ENCODE data around the gene NR2F6.

Gene NR2F6

GRCh38 chr19:17220207-17220758, 25.4 kb downstream of the NR2F6 start:
- H3K4me3 ChIP-seq (ENCODE audit: low read depth, low read length) = no peak overlapping the region
- peak; percentile 79 for DNase-seq (ENCODE audit: low read depth, low spot score)
- in situ Hi-C loops (cut with HindIII; ENCODE audit: low sequenced_read_pairs) = no loop called here
- TF ChIP-seq CTCF (IDR thresholded peaks at IDR 0.05; ENCODE audit: low read depth, low read length) = no peak

- no peak for TF ChIP-seq CTCF (IDR thresholded peaks at IDR 0.05; ENCODE audit: low read depth, low read length)
- no peak overlapping the region for H3K4me3 ChIP-seq (ENCODE audit: low read depth, low read length)
- in situ Hi-C loops (cut with HindIII; ENCODE audit: low sequenced_read_pairs) = no loop called here
- DNase-seq (ENCODE audit: low read depth, low spot score) = no peak
These were observed 26.4 kb downstream of the NR2F6 start for GRCh38 chr19:17219286-17219685.

- in situ Hi-C loops (cut with HindIII; ENCODE audit: low sequenced_read_pairs) = no loop called here
- no peak for TF ChIP-seq CTCF (IDR thresholded peaks at IDR 0.05; ENCODE audit: low read depth, low read length)
- no peak for DNase-seq (ENCODE audit: low read depth, low spot score)
- H3K4me3 ChIP-seq (ENCODE audit: low read depth, low read length) = peak overlapping the region; percentile 73
These were observed 29.6 kb downstream of the NR2F6 start for GRCh38 chr19:17216058-17216670.

GRCh38 chr19:17215127-17215971, 30.4 kb downstream of the NR2F6 start, which contains the start of gene USE1:
Gene USE1 (plus strand): TSS chr19:17215357. CDS start chr19:17215406, 49 bp downstream.
- DNase-seq (ENCODE audit: low read depth, low spot score) = peak; percentile 92
- in situ Hi-C loops (cut with HindIII; ENCODE audit: low sequenced_read_pairs) = no loop called here
- no peak for TF ChIP-seq CTCF (IDR thresholded peaks at IDR 0.05; ENCODE audit: low read depth, low read length)
- H3K4me3 ChIP-seq (ENCODE audit: low read depth, low read length) = peak within 1 kb of the TSS; percentile 73

- in situ Hi-C loops (cut with HindIII; ENCODE audit: low sequenced_read_pairs) = no loop called here
- peak overlapping the region; percentile 73 for H3K4me3 ChIP-seq (ENCODE audit: low read depth, low read length)
- no peak for DNase-seq (ENCODE audit: low read depth, low spot score)
- no peak for TF ChIP-seq CTCF (IDR thresholded peaks at IDR 0.05; ENCODE audit: low read depth, low read length)
These were observed 31.1 kb downstream of the NR2F6 start for GRCh38 chr19:17214508-17215126.

GRCh38 chr19:17213334-17213733, 32.4 kb downstream of the NR2F6 start:
- TF ChIP-seq CTCF (IDR thresholded peaks at IDR 0.05; ENCODE audit: low read depth, low read length) = no peak
- DNase-seq (ENCODE audit: low read depth, low spot score) = no peak
- H3K4me3 ChIP-seq (ENCODE audit: low read depth, low read length) = no peak overlapping the region
- in situ Hi-C loops (cut with HindIII; ENCODE audit: low sequenced_read_pairs) = no loop called here
